Smooth muscle cell (in vitro differentiated cells): ENCODE results near the gene IMP4. TPM values are rescaled to one million over a fixed set of nuclear protein-coding genes. Genes with fewer than 3 reads are reported as not detected.

Source experiments
- DNase-seq: peaks from one replicate; lab custom pipeline; 2025; ENCODE audit not compliant: unreplicated experiment; lab: John Stamatoyannopoulos, UW
- H2AFZ ChIP-seq: fragments of 200-600 bp; sonication (generic); 2 replicates; pipeline ENCODE4 v1.6.0; 2016; ENCODE audit warnings: antibody characterized with exemption, low read depth, mild to moderate bottlenecking
- H3F3A ChIP-seq: fragments of 200-600 bp; sonication (generic); 2 replicates; pipeline ENCODE4 v1.6.0; 2017; ENCODE audit warnings: antibody characterized with exemption, low read depth
- H3K27ac ChIP-seq: fragments of 200-600 bp; sonication (generic); 2 replicates; pipeline ENCODE4 v1.5.1; 2016; ENCODE audit warnings: low read depth, mild to moderate bottlenecking
- H3K27me3 ChIP-seq: fragments of 200-600 bp; sonication (generic); 2 replicates; pipeline ENCODE4 v1.6.1; 2016; ENCODE audit warnings: low read depth, mild to moderate bottlenecking
- H3K36me3 ChIP-seq: fragments of 200-600 bp; sonication (generic); 2 replicates; pipeline ENCODE4 v1.5.1; 2016; ENCODE audit warnings: low read depth
- H3K4me1 ChIP-seq: fragments of 200-600 bp; sonication (generic); 2 replicates; pipeline ENCODE4 v1.5.1; 2016; ENCODE audit warnings: low read depth
- H3K4me2 ChIP-seq: fragments of 200-600 bp; sonication (generic); 2 replicates; pipeline ENCODE4 v1.6.0; 2016; ENCODE audit warnings: mild to moderate bottlenecking
- H3K4me3 ChIP-seq: fragments of 200-600 bp; sonication (generic); 2 replicates; pipeline ENCODE4 v1.5.1; 2016; ENCODE audit warnings: mild to moderate bottlenecking
- H3K79me2 ChIP-seq: fragments of 200-600 bp; sonication (generic); 2 replicates; pipeline ENCODE4 v1.6.0; 2016; ENCODE audit warnings: low read depth, mild to moderate bottlenecking
- H3K9ac ChIP-seq: fragments of 200-600 bp; sonication (generic); 2 replicates; pipeline ENCODE4 v1.6.0; 2016; ENCODE audit warnings: low read depth
- H3K9me3 ChIP-seq: fragments of 200-600 bp; sonication (generic); replicated peaks from 2 replicates; pipeline ENCODE4 v1.5.1; 2016; ENCODE audit warnings: low read depth
- H4K20me1 ChIP-seq: fragments of 200-600 bp; sonication (generic); 2 replicates; pipeline ENCODE4 v1.6.0; 2016; ENCODE audit warnings: low read depth
- CTCF ChIP-seq: fragments of 200-600 bp; sonication (generic); IDR thresholded peaks from 2 replicates; pipeline ENCODE4 v1.5.1; 2017; ENCODE audit warnings: borderline replicate concordance, mild to moderate bottlenecking, antibody characterized with exemption; ENCODE audit not compliant: insufficient read depth, poor library complexity, severe bottlenecking
- WGBS: methylation state at CpG from one replicate; pipeline ENCODE4 v1.1.7; 2016; ENCODE audit warnings: low lambda C conversion rate; 5-methylcytosine and 5-hydroxymethylcytosine counted together
- polyA plus RNA-seq: library from polyadenylated mRNA; unstranded; fragments of >200 nt; fragmentation: Nextera tagmentation; extraction: Ambion mirVana; gene quantifications from 2 replicates; pipeline ENCODE4 v1.2.1, GENCODE V29; 2016
- total RNA-seq: library from RNA; depleted of rRNA; stranded (reverse); fragments of >200 nt; gene quantifications from 2 replicates; pipeline ENCODE4 v1.2.3, GENCODE V29; 2014

Gene IMP4
- total and polyA plus RNA-seq, 2 experiments from 2014 or later: 59.3 to 75.0 TPM

GRCh38 chr2:130378206-130378897, 35.7 kb downstream of the IMP4 start:
- Histone ChIP-seq H3K4me2 (no peak overlapping the region), H3K4me1 (peaks cover under 1% of the 10 kb centered on the region), H3K79me2 (peaks cover 24% of the 10 kb centered on the region), H3K9me3 (no peaks in the 10 kb centered on the region), H3F3A (no peaks in the 10 kb centered on the region), H3K9ac (no peak overlapping the region), H2AFZ (no peak overlapping the region), H3K27me3 (no peaks in the 10 kb centered on the region), H3K4me3 (no peak overlapping the region), H4K20me1 (peaks cover 73% of the 10 kb centered on the region), H3K27ac (no peak overlapping the region), H3K36me3 (no peaks in the 10 kb centered on the region)
- TF ChIP-seq CTCF: no peak
- WGBS: 94% methylated on average over 3 of the region's 3 CpGs
- DNase-seq: no peak

GRCh38 chr2:130378898-130379214, 36.2 kb downstream of the IMP4 start:
- Histone ChIP-seq H4K20me1 (peaks cover 74% of the 10 kb centered on the region), H3K4me2 (no peak overlapping the region), H3K4me1 (no peaks in the 10 kb centered on the region), H3K27ac (no peak overlapping the region), H3K36me3 (no peaks in the 10 kb centered on the region), H3K79me2 (peaks cover 20% of the 10 kb centered on the region), H3K9me3 (no peaks in the 10 kb centered on the region), H3K4me3 (no peak overlapping the region), H3K9ac (no peak overlapping the region), H3F3A (no peaks in the 10 kb centered on the region), H2AFZ (no peak overlapping the region), H3K27me3 (no peaks in the 10 kb centered on the region)
- WGBS: 92% methylated on average over 3 of the region's 3 CpGs
- DNase-seq: no peak
- TF ChIP-seq CTCF: no peak

GRCh38 chr2:130380096-130380934, 37.6 kb downstream of the IMP4 start:
- no peak overlapping the region for H3K9ac ChIP-seq
- H3K4me1 ChIP-seq: no peaks in the 10 kb centered on the region
- no peak overlapping the region for H3K4me2 ChIP-seq
- no peak overlapping the region for H3K27ac ChIP-seq
- no peaks in the 10 kb centered on the region for H3K9me3 ChIP-seq
- H3K27me3 ChIP-seq: no peaks in the 10 kb centered on the region
- no peak for DNase-seq
- H3K36me3 ChIP-seq: no peaks in the 10 kb centered on the region
- peaks cover 70% of the 10 kb centered on the region for H4K20me1 ChIP-seq
- no peak overlapping the region for H3K4me3 ChIP-seq
- H3K79me2 ChIP-seq: peaks cover 19% of the 10 kb centered on the region
- no peaks in the 10 kb centered on the region for H3F3A ChIP-seq
- 90% methylated on average over 11 of the region's 11 CpGs for WGBS
- no peak overlapping the region for H2AFZ ChIP-seq
- TF ChIP-seq CTCF: no peak

GRCh38 chr2:130381145-130381544, 38.4 kb downstream of the IMP4 start:
- H3K4me1 ChIP-seq: no peaks in the 10 kb centered on the region
- TF ChIP-seq CTCF: no peak
- 96% methylated on average over 4 of the region's 4 CpGs for WGBS
- DNase-seq: no peak
- no peak overlapping the region for H3K4me2 ChIP-seq
- H3K9ac ChIP-seq: no peak overlapping the region
- no peaks in the 10 kb centered on the region for H3K9me3 ChIP-seq
- H2AFZ ChIP-seq: no peak overlapping the region
- H4K20me1 ChIP-seq: peaks cover 63% of the 10 kb centered on the region
- no peaks in the 10 kb centered on the region for H3K27me3 ChIP-seq
- H3K79me2 ChIP-seq: peaks cover 16% of the 10 kb centered on the region
- H3K27ac ChIP-seq: no peak overlapping the region
- no peaks in the 10 kb centered on the region for H3K36me3 ChIP-seq
- no peak overlapping the region for H3K4me3 ChIP-seq
- no peaks in the 10 kb centered on the region for H3F3A ChIP-seq
